Adrenal gland (tissue), 5 donors: ENCODE measurements around the gene OR9Q2.

ENCODE experiments used
- POLR2A ChIP-seq, 2 donors: fragments of 450-650 bp; IDR thresholded peaks; one replicate each; pipeline ENCODE4 v1.6.1; 2017; ENCODE audit warnings: antibody characterized with exemption in 2 of 2, mild to moderate bottlenecking in 2 of 2, moderate library complexity in 1 of 2
- TF ChIP-seq, protein P1 (sequence below), 6 experiments: fragments of 450-650 bp in 4 of 6; fragments of 200-600 bp in 2 of 6; sonication (generic) in 1 of 6; IDR thresholded peaks; 1 replicate in 5 of 6; 2 replicates in 1 of 6; pipeline versions ENCODE4 v1.5.1 to v1.8.0; 2016 to 2021; ENCODE audit warnings: antibody characterized with exemption in 6 of 6, mild to moderate bottlenecking in 2 of 6, moderate library complexity in 1 of 6
- donor health status: DM: no; HTN: no; CAD: no.

DNA sequence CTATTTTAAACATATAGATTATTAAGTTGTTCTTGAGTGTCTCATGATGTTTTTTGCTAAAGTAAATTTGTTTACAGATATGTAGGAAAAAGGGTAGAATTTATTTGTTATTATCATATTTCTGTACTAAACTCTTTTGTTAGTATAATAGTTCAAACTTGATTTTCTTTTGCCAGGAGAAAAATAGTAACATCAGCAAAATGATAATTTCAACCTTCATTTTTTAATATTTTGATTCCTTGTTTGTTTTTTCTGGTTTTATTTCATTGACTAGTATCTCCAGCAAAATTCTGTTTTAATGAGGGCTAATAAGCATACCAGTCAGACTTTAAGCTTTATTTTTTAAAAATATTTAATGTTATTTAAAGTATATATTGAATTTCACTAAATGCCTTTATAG, 27.6 kb downstream of the OR9Q2 start:
- TF ChIP-seq, protein P1, sequence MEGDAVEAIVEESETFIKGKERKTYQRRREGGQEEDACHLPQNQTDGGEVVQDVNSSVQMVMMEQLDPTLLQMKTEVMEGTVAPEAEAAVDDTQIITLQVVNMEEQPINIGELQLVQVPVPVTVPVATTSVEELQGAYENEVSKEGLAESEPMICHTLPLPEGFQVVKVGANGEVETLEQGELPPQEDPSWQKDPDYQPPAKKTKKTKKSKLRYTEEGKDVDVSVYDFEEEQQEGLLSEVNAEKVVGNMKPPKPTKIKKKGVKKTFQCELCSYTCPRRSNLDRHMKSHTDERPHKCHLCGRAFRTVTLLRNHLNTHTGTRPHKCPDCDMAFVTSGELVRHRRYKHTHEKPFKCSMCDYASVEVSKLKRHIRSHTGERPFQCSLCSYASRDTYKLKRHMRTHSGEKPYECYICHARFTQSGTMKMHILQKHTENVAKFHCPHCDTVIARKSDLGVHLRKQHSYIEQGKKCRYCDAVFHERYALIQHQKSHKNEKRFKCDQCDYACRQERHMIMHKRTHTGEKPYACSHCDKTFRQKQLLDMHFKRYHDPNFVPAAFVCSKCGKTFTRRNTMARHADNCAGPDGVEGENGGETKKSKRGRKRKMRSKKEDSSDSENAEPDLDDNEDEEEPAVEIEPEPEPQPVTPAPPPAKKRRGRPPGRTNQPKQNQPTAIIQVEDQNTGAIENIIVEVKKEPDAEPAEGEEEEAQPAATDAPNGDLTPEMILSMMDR (IDR thresholded peaks at IDR 0.05) = no peak
- TF ChIP-seq POLR2A (IDR thresholded peaks at IDR 0.05) = no peak
